Activated T-helper 1 cell treated with anti-CD3 and anti-CD28 coated beads, Interleukin-2, amount 50 U/mL, for 16 hours (primary cell): ENCODE data around the gene HRCT1.
"Not testable (repeated sequence)": the region's sequence is repeated elsewhere in the genome, so short reads cannot be mapped to it uniquely, and the experiment has no call there.

ENCODE experiments used
- DNase-seq, 2 donors: peaks; one replicate each; pipeline ENCODE4 v3.0.0-alpha.2; 2020; ENCODE audit warnings: low read depth in 1 of 2, low spot score in 1 of 2

The HRCT1 gene

GRCh38 chr9:35917261-35917660 is 11.3 kb downstream of the HRCT1 start:
- no peak for DNase-seq

- DNase-seq = no peak
Observed at GRCh38 chr9:35918780-35919179, 12.8 kb downstream of the HRCT1 start.

- DNase-seq = no peak
Observed at GRCh38 chr9:35919212-35920008, 13.4 kb downstream of the HRCT1 start.

- DNase-seq = no peak
Observed at GRCh38 chr9:35920051-35920620, 14.1 kb downstream of the HRCT1 start.

- DNase-seq = no peak
Observed at GRCh38 chr9:35923598-35923926, 17.6 kb downstream of the HRCT1 start.

GRCh38 chr9:35923927-35924763 is 18.1 kb downstream of the HRCT1 start:
- no peak for DNase-seq

GRCh38 chr9:35928591-35929452 is 22.8 kb downstream of the HRCT1 start:
- DNase-seq = no peak

- DNase-seq = no peak
Observed at GRCh38 chr9:35929453-35929718, 23.4 kb downstream of the HRCT1 start.

GRCh38 chr9:35930521-35930920 is 24.5 kb downstream of the HRCT1 start:
- no peak for DNase-seq

GRCh38 chr9:35930989-35931388 is 25.0 kb downstream of the HRCT1 start:
- DNase-seq = no peak

- DNase-seq = no peak
Observed at GRCh38 chr9:35932735-35933134, 26.7 kb downstream of the HRCT1 start.

- DNase-seq = no peak
Observed at GRCh38 chr9:35933550-35934067, 27.6 kb downstream of the HRCT1 start.

- not testable (repeated sequence) for DNase-seq
Observed at GRCh38 chr9:35934069-35934468, 28.1 kb downstream of the HRCT1 start.

- DNase-seq = no peak
Observed at GRCh38 chr9:35935261-35935660, 29.3 kb downstream of the HRCT1 start.

- DNase-seq = no peak
Observed at GRCh38 chr9:35935755-35936509, 29.9 kb downstream of the HRCT1 start.

- DNase-seq = no peak
Observed at GRCh38 chr9:35937227-35937626, 31.2 kb downstream of the HRCT1 start.

- no peak for DNase-seq
Observed at GRCh38 chr9:35938474-35939356, 32.7 kb downstream of the HRCT1 start.

- DNase-seq = no peak
Observed at GRCh38 chr9:35939679-35940250, 33.8 kb downstream of the HRCT1 start.
